ENCODE data around the gene SFTPB.

DNA sequence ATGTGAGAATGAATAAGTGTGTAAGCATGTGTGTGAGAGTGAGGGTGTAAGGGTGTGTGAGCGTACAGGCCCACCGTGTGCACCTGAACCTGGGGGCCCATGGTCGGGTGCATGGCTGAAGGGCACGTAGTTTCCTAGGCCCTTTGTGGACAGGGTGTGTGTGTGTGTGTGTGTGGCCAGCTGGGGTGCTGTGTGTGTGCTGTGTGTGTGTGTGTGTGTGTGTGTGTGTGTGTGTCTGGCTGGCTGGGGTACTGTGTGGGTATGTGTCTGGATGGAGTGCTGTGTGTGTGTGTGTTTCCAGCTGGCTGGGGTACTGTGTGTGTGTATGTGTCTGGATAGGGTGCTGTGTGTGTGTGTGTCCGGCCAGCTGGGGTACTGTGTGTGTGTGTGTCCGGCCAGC lies 2.0 kb downstream of the SFTPB start:
- TF ChIP-seq, protein P1, sequence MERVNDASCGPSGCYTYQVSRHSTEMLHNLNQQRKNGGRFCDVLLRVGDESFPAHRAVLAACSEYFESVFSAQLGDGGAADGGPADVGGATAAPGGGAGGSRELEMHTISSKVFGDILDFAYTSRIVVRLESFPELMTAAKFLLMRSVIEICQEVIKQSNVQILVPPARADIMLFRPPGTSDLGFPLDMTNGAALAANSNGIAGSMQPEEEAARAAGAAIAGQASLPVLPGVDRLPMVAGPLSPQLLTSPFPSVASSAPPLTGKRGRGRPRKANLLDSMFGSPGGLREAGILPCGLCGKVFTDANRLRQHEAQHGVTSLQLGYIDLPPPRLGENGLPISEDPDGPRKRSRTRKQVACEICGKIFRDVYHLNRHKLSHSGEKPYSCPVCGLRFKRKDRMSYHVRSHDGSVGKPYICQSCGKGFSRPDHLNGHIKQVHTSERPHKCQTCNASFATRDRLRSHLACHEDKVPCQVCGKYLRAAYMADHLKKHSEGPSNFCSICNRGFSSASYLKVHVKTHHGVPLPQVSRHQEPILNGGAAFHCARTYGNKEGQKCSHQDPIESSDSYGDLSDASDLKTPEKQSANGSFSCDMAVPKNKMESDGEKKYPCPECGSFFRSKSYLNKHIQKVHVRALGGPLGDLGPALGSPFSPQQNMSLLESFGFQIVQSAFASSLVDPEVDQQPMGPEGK (CRISPR knock-in tag; IDR thresholded peaks at IDR 0.05; ENCODE audit: borderline replicate concordance) = no peak
- TF ChIP-seq ZFP30 (CRISPR knock-in tag; IDR thresholded peaks at IDR 0.05) (no peak), PPARA (CRISPR knock-in tag; IDR thresholded peaks at IDR 0.05; ENCODE audit: borderline replicate concordance) (no peak), ESRRG (CRISPR knock-in tag; IDR thresholded peaks at IDR 0.05) (no peak), GLIS3 (CRISPR knock-in tag; IDR thresholded peaks at IDR 0.05) (no peak), ISL1 (CRISPR knock-in tag; IDR thresholded peaks at IDR 0.05) (no peak), RARB (CRISPR knock-in tag; IDR thresholded peaks at IDR 0.05) (no peak), CREB5 (CRISPR knock-in tag; IDR thresholded peaks at IDR 0.05; ENCODE audit: low read depth) (no peak), ARNTL (CRISPR knock-in tag; IDR thresholded peaks at IDR 0.05; ENCODE audit: borderline replicate concordance, low read depth) (no peak), ZNF70 (CRISPR knock-in tag; IDR thresholded peaks at IDR 0.05) (no peak), BACH2 (CRISPR knock-in tag; IDR thresholded peaks at IDR 0.05; ENCODE audit: borderline replicate concordance) (no peak)
